ENCODE data around the gene WNT7B.

Gene WNT7B

GRCh38 chr22:45917700-45918458 lies 59.1 kb downstream of the WNT7B start:
- no peak overlapping the region for H3K27ac ChIP-seq
- no peak for TF ChIP-seq CTCF (IDR thresholded peaks at IDR 0.05)
- TF ChIP-seq ZFX (IDR thresholded peaks at IDR 0.05; ENCODE audit: borderline replicate concordance) = no peak

- TF ChIP-seq CTCF (IDR thresholded peaks at IDR 0.05) (no peak), ZFX (IDR thresholded peaks at IDR 0.05; ENCODE audit: borderline replicate concordance) (no peak)
- no peak overlapping the region for H3K27ac ChIP-seq
Measured at GRCh38 chr22:45917146-45917545, 59.8 kb downstream of the WNT7B start.

GRCh38 chr22:45916515-45916914 lies 60.4 kb downstream of the WNT7B start:
- TF ChIP-seq CTCF (IDR thresholded peaks at IDR 0.05) = no peak
- no peak for TF ChIP-seq ZFX (IDR thresholded peaks at IDR 0.05; ENCODE audit: borderline replicate concordance)
- no peak overlapping the region for H3K27ac ChIP-seq

GRCh38 chr22:45915841-45916240 lies 61.1 kb downstream of the WNT7B start:
- H3K27ac ChIP-seq = no peak overlapping the region
- TF ChIP-seq ZFX (IDR thresholded peaks at IDR 0.05; ENCODE audit: borderline replicate concordance) (no peak), CTCF (IDR thresholded peaks at IDR 0.05) (no peak)

GRCh38 chr22:45915151-45915550 lies 61.8 kb downstream of the WNT7B start:
- no peak for TF ChIP-seq CTCF (IDR thresholded peaks at IDR 0.05)
- TF ChIP-seq ZFX (IDR thresholded peaks at IDR 0.05; ENCODE audit: borderline replicate concordance) = no peak
- no peak overlapping the region for H3K27ac ChIP-seq

- no peak overlapping the region for H3K27ac ChIP-seq
- TF ChIP-seq CTCF (IDR thresholded peaks at IDR 0.05) = no peak
- TF ChIP-seq ZFX (IDR thresholded peaks at IDR 0.05; ENCODE audit: borderline replicate concordance) = no peak
Measured at GRCh38 chr22:45914309-45914708, 62.7 kb downstream of the WNT7B start.

GRCh38 chr22:45912910-45913309 lies 64.1 kb downstream of the WNT7B start:
- H3K27ac ChIP-seq = no peak overlapping the region
- TF ChIP-seq ZFX (IDR thresholded peaks at IDR 0.05; ENCODE audit: borderline replicate concordance) = no peak
- TF ChIP-seq CTCF (IDR thresholded peaks at IDR 0.05) = no peak
